ENCODE measurements around the gene NOS3.

The NOS3 gene

GRCh38 chr7:150942591-150943452 is 48.0 kb upstream of the NOS3 start:
- TF ChIP-seq CTCF (IDR thresholded peaks at IDR 0.05; ENCODE audit: low read depth, low read length) = no peak
- Histone ChIP-seq H4K20me1 (ENCODE audit: insufficient read depth, low read length) (no peaks in the 10 kb centered on the region), H3K27ac (ENCODE audit: low read length) (no peak overlapping the region), H3K79me2 (ENCODE audit: low read length) (no peaks in the 10 kb centered on the region), H3K36me3 (replicated peaks; ENCODE audit: low read depth, low read length) (no peaks in the 10 kb centered on the region), H3K9ac (ENCODE audit: low read length) (no peak overlapping the region), H3K4me2 (ENCODE audit: low read length) (no peak overlapping the region), H3K27me3 (ENCODE audit: low read depth, low read length) (peaks cover 6% of the 10 kb centered on the region; the same call in 1 of the 2 replicates), H3K9me3 (ENCODE audit: insufficient read depth, low read length) (no peaks in the 10 kb centered on the region), H2AFZ (ENCODE audit: low read depth, low read length) (no peak overlapping the region), H3K4me1 (ENCODE audit: low read length) (peaks cover 19% of the 10 kb centered on the region), H3K4me3 (ENCODE audit: low read length) (no peak overlapping the region)

DNA sequence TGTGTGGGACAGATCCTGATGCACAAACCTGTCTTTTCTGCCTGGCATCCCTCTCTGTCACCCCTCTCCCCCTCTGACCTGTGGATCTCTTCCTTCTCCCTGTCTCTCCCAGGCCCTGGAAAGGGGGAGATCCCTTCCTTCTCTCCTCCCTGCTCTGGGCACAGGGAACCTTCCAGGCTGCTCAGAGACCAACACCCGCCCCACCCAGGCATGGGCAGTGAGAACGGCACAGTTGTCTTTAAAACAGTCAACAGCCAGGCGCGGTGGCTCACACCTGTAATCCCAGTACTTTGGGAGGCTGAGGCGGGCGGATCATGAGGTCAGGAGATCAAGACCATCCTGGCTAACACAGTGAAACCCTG is 47.4 kb upstream of the NOS3 start:
- H3K9me3 ChIP-seq (ENCODE audit: insufficient read depth, low read length) = no peaks in the 10 kb centered on the region
- H3K27me3 ChIP-seq (ENCODE audit: low read depth, low read length) = 0 out of 2 replicates have a peak, but pooled peaks cover 2% of the 10 kb centered on the region
- H3K4me1 ChIP-seq (ENCODE audit: low read length) = peaks cover 15% of the 10 kb centered on the region
- no peak overlapping the region for H3K4me3 ChIP-seq (ENCODE audit: low read length)
- no peak overlapping the region for H3K27ac ChIP-seq (ENCODE audit: low read length)
- no peaks in the 10 kb centered on the region for H3K36me3 ChIP-seq (replicated peaks; ENCODE audit: low read depth, low read length)
- H4K20me1 ChIP-seq (ENCODE audit: insufficient read depth, low read length) = no peaks in the 10 kb centered on the region
- H3K79me2 ChIP-seq (ENCODE audit: low read length) = no peaks in the 10 kb centered on the region
- no peak overlapping the region for H3K4me2 ChIP-seq (ENCODE audit: low read length)
- TF ChIP-seq CTCF (IDR thresholded peaks at IDR 0.05; ENCODE audit: low read depth, low read length) (no peak), EZH2phosphoT487 (IDR thresholded peaks at IDR 0.05; ENCODE audit: low read depth) (no peak)
- H3K9ac ChIP-seq (ENCODE audit: low read length) = no peak overlapping the region
- no peak overlapping the region for H2AFZ ChIP-seq (ENCODE audit: low read depth, low read length)

GRCh38 chr7:150944066-150945042 is 46.5 kb upstream of the NOS3 start:
- no peak overlapping the region for H2AFZ ChIP-seq (ENCODE audit: low read depth, low read length)
- 0 out of 2 replicates have a peak, but pooled peaks cover under 1% of the 10 kb centered on the region for H3K27me3 ChIP-seq (ENCODE audit: low read depth, low read length)
- no peak overlapping the region for H3K4me3 ChIP-seq (ENCODE audit: low read length)
- no peaks in the 10 kb centered on the region for H4K20me1 ChIP-seq (ENCODE audit: insufficient read depth, low read length)
- H3K4me1 ChIP-seq (ENCODE audit: low read length) = peaks cover 9% of the 10 kb centered on the region
- no peaks in the 10 kb centered on the region for H3K79me2 ChIP-seq (ENCODE audit: low read length)
- no peak overlapping the region for H3K9ac ChIP-seq (ENCODE audit: low read length)
- H3K27ac ChIP-seq (ENCODE audit: low read length) = no peak overlapping the region
- no peaks in the 10 kb centered on the region for H3K9me3 ChIP-seq (ENCODE audit: insufficient read depth, low read length)
- TF ChIP-seq EZH2phosphoT487 (IDR thresholded peaks at IDR 0.05; ENCODE audit: low read depth) (no peak), CTCF (IDR thresholded peaks at IDR 0.05; ENCODE audit: low read depth, low read length) (no peak)
- no peaks in the 10 kb centered on the region for H3K36me3 ChIP-seq (replicated peaks; ENCODE audit: low read depth, low read length)
- H3K4me2 ChIP-seq (ENCODE audit: low read length) = no peak overlapping the region

Measured in OCI-LY3 (cell line).